Activated effector memory CD4-positive, alpha-beta T cell treated with Interleukin-2 at 50 U/mL for 16 hours (primary cell): ENCODE data around the gene ACOT11.
"Not testable (repeated sequence)": the region's sequence is repeated elsewhere in the genome, so short reads cannot be mapped to it uniquely, and the experiment has no call there.

Source experiments
- DNase-seq: peaks from one replicate; pipeline ENCODE4 v3.0.0-alpha.2; 2020

Gene ACOT11

DNA sequence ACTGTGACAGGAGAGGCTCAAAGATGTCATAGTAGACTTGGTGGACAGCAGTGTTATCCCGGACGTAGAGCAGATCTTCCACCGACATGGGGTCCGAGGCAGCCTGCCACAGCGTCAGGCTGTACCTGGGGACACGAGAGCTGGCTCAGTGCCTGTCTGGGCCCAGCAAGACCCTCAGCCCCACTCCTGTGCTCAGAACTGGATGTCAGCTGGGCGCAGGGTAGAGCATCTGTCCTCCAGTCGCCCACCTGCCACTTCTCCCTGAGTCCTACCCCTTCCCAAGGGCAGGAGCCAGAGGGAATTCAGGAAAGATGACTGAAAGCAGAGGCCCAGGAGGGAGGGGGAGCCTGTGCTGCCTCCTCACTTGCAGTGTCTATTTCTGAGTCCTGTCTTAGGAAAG is 63.6 kb downstream of the ACOT11 start:
- no peak for DNase-seq

DNA sequence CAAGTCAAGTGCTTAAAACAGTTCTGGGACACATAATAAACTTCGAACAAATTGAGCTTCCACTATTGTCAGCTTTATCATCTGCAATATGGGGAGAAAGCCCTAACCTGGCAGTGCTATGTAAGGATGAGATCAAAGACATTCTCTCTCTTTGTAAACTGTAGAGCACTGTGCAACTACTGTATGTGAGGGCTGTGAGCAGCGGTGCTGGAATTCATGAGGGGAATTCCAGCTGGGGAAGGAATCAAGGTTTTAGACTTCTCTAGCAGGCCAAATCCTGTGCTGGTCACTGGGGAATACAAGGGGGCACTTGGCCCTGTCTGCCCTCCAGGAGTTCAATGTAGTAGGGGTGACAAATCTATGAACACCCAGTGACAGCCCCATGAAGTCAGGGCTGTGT is 66.0 kb downstream of the ACOT11 start:
- DNase-seq, result no peak

- no peak for DNase-seq
Measured at GRCh38 chr1:54614563-54614962, 66.5 kb downstream of the ACOT11 start.

DNA sequence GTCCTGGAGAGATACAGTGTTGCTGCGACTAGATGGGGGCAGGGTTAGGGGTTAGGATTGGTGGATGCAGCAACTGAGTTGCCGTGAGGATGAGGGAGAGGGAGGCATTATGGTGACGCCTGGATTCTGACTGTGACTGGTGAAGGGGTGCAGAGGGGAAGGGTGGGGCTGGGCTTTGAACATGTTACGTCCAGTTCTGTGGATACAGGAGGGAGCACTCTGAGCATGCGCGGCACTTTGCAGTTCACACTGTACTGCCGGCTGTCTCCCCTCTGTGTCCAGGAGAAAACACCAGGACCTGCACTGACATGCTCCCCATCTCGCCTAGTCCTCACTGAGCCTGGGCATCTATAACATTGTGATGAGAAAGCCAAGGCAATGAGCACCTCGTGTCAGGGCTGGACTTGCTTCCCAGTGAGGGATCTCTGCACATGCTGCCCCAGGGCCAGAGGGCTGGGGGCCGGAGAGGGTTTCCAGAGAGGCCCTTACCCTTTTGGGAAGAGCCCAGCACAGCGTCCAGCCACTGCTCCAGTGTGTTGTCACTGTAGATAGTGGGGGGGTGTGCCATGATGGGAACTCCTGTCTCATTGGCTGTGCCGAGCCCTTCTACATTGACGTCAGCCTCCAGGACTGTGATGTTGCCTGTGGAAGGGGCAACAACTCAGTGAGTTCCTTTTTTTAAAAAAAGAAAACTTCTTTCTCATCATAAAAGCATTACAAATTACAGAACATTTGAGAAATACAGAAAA is 67.7 kb downstream of the ACOT11 start:
- DNase-seq, result no peak

DNA sequence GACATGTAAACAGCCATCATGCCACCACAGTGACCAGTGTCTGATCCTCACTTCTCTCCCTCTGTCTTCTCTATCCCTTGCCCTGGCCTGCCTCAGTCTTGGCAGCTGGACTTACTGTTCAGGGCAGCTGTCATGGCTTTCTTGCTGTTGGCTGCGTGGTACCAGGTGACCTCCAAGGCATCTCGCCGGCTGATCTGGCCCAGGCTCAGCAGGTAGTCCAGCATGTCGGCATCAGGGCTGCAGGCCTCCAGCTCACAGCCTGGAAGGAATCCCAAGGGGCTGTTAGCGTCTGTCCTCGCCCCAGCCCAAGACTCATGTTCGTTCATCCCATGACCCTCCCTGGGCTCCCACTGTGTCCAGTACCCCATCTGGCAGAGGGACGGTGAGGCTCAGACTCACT is 71.7 kb downstream of the ACOT11 start:
- no peak for DNase-seq

DNA sequence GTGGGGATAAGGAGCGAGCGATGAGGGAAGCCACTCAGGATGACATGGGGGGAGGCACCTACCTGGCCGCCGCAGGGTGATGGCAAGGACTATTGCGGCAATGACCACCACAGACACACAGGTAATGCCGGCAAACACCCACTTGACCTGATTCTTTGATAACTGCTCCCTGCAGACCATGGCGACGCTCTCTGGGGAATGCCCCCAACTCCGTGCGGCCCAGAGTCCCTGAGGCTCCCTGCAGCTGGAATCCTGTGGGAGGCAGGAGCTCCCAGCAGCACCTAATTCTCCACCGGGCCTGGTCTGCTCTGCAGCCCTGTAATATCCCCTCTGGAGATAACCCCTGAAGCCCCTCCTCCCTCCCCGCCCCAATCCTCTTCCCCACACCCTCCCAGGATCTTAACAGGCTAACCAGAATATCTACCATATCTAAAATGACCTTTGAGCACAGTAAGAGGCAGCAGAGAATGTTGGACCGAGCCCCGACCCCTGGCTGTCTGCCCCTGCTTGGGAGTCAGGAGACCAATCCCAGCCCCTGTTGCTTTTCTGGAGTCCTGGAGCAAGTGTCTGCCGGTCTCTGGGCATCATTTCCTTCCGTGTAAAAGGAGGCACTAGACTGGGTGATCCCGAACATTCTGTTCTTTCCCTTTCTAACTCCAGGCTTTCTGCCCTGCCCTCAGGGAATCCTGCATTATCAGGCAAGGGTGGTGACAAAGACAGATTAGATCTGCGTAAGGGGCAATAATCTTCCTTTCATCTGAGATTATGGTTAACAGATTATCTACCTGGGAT is 75.4 kb downstream of the ACOT11 start, which contains the start of gene FAM151A:
TSS of gene FAM151A (minus strand) at position 310 of the 792 bp plus-strand sequence. CDS start at position 180, 130 bp downstream.
- DNase-seq, result no peak

DNA sequence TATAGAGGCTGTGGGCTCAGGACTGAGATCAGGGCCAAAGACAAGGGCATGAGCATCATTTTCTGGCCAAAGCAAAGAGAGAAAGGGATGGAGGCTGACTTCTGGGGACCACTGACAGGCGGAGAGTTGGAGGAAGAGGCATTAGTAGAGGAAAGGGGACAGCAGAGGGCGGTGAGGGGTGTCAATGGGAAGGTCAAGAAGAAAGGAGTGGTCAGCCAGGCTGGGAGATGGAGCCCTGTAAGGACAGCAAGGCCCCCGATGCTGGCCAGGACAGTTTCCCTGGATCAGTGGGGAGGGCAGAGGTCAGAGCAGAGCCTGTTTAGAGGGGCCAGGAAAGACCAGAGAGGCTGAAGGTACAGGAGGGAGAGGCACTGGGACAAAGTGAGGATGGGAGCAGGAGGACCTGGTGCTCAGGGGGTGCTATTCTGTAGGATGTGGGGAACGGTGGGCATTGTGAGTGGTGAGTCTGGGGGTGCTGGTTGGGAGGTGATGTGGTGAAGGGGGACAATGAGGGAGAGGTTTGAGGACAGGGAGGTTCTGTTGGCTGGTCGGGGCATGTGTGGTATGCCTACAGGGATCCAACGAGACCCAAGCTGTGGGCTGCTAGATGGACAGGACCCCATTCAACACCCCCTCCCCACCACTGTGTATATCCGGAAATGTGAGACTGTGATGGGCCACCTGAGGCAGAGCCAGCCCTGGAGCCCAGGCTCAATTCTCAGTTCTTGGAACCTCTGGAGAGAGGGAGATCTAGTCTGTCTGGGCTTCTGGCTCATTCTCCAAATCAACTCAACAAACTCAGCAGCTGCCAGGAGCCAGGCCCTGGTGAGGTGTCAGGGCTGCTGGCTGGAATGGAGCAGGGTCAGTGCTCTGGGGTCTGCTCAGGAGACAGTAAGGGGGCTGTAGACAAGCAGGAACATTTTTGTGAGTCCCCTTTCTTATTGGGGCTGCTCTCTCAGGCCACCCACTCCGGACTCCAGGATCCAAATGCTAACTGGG is 76.7 kb downstream of the ACOT11 start:
- DNase-seq, result no peak

DNA sequence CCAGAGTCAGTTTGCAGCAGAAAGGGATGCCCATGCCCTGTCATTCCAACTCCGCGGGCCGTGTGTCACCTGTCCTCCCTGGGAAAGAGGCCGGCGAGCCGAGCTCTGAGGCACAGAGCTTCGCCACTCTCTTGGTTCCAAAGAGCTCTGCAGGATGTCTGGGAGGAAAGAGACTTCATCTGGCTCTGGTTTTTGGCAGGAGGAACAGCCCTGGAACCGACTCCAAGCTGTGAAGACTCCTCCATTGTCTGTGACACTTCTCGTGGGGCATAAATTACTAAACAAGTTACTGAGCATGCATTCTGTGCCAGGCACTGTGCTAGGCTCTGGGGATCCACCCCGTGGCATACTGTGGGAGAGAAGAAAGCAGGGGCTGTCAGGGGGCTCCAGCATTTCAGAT is 79.2 kb downstream of the ACOT11 start:
- DNase-seq, result no peak

DNA sequence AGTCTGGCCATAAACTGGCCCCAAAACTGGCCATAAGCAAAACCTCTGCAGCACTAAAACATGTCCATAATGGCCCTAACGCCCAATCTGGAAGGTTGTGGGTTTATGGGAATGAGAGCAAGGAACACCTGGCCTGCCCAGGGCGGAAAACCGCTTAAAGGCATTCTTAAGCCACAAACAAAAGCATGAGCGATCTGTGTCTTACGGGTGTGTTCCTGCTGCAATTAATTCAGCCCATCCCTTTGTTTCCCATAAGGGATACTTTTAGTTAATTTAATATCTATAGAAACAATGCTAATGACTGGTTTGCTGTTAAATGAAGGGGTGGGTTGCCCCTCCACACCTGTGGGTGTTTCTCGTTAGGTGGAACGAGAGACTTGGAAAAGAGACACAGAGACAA is 87.8 kb downstream of the ACOT11 start:
- DNase-seq, result not testable (repeated sequence)

DNA sequence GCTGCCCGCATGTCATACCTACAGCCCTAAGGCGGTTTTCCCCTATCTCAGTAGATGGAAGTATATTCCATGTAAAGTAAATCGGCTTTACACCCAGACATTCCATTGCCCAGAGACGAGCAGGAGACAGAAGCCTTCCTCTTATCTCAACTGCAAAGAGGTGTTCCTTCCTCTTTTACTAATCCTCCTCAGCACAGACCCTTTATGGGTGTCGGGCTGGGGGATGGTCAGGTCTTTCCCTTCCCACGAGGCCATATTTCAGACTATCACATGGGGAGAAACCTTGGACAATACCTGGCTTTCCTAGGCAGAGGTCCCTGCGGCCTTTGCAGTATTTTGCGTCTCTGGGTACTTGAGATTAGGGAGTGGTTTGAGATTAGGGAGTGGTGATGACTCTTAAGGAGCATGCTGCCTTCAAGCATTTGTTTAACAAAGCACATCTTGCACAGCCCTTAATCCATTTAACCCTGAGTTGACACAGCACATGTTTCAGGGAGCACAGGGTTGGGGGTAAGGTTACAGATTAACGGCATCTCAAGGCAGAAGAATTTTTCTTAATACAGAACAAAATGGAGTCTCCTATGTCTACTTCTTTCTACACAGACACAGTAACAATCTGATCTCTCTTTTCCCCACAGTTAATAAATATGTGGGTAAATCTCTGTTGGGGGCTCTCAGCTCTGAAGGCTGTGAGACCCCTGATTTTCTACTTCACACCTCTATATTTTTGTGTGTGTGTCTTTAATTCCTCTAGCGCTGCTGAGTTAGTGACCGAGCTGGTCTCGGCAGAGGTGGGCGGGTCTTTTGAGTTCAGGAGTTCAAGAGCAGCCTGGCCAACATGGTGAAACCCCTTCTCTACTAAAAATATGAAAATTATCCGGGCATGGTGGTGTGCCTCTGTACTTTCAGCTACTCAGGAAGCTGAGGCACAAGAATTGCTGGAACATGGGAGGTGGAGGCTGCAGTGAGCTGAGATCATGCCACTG is 88.7 kb downstream of the ACOT11 start:
- not testable (repeated sequence) for DNase-seq

GRCh38 chr1:54640361-54640760 is 92.3 kb downstream of the ACOT11 start:
- no peak for DNase-seq

- DNase-seq, result no peak
Measured at GRCh38 chr1:54640863-54641836, 93.1 kb downstream of the ACOT11 start, which contains the start of gene MROH7. MROH7 (plus strand) TSS chr1:54641786; CDS start chr1:54652927, 11,141 bp downstream.

DNA sequence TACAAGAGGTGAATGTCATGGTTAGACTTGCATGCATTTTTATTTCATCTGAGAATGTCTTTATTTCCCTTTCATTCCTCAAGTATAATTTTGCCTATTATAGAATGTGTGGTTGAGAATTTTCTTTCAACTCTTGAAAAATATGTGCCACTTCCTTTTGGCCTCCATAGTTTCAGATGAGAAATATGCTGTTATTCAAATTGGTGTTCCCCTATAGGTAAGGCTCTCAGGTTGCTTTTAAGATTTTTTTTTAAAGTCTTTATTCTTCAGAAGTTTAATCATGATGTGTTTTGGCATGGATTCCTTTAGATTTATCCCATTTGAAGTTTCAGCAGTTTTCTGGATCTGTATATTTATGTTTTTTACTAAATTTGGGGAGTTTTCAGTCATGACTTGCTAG is 95.7 kb downstream of the ACOT11 start:
- DNase-seq, result no peak

DNA sequence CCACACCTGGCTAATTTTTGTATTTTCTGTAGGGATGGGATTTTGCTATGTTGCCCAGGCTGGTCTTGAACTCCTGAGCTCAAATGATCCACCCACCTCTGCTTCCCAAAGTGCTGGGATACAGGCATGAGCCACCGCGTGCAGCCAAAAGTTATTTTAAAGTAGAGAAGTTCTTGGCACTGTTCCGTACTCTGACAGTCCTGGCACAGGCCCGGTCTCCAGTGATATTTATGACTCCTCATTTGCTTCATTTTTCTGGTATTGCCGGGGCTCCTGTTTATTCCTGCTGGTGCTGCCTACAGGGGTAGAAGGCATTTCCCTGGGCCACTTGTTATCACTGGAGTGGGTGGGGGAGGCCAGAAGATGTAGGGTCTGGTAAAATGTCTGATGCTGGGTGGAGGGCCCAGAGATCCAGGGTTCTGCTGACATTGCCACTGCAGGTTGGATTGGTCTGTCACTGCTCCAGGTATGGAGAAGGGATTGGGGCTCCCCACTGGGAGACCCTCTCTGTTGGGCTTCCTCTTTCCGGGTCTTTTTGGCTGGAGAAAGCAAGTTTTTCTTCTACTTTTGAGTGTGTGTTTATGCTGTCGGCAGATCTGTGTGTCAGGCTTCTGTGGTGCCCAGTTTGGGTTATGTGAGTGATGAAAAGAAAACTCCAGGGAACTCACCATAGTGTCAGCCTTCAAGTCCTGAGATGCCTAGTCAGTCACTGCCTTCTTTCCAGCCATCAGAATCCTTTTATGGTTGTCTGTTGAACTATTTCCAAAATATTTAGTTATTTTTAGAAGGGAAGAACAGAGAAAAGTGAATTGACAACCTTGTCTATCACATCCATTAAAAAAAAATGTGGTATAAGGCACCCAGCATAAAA is 98.0 kb downstream of the ACOT11 start:
- no peak for DNase-seq

DNA sequence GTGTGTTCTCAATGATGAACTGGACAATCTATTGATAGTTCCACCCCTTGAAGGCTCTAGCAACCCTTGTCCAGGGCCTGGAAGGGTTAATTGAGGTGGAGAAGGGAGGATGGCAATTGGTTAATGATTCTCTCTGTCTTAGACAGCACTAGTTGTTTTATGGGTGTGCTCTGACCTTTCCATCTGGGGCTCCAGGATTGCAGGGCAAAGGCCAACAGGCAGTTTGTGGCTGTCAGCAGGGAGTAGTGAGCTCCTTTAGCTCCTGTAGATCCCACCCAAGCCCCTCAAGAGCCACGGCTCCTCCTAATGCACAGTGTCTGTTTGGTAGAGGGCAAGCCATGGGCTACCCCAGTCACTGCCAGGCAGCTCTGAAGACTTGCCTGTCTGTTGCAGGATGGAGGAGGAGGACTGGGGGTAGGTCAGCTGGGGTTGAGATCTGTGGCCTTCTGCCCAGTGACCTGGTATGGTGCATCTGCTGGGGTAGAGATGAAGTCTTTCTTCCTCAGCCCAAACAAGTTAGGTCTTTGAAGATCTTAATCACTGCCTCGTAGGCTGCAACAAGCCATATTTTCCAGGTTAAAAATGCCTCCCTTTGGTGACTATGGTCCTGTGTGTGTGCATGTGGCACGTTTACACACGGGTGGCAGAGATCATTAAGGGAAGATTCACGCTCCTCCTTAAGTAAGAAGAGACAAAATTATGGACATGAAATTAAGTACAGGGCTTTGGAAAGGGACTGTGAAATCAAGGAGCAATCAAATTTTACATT is 101.3 kb downstream of the ACOT11 start:
- DNase-seq, result no peak

DNA sequence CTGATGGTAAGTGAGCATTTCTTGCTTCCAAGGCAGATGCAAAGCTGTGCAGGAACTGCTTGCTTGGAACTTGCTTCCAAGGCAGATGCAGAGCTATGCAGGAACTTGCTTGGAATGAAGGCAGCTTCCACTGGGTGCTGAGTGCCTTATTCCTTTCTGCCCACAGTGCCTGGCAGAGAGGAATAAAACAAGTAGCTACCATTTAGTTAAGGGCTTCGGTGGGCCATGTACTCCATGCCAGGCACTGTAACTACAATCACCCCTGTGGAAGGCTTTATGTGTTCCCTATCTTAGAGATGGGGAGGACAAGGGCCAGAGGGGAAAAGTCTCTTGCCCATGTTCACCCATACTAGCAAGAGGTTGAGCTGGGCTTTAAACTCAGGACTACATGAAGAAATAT is 101.9 kb downstream of the ACOT11 start:
- DNase-seq, result no peak

DNA sequence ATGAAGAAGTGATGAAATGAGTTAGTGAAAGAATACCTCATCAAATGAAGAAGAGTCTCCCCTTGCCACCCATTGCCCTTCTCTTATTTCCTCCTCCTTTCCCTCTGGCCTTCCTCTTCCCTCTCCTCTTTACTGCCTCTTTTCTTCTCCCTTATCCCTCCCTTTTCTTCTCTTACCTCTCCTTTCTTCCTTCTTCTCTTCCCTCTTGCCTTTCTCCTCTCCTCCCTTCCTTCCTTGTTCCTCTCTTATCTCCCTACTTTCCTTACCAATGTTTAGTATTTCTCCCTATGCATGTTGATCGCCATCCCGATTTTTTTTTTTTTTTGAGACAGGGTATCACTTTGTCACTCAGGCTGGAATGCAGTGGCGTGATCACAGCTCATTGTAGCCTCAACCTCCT is 102.4 kb downstream of the ACOT11 start:
- no peak for DNase-seq

DNA sequence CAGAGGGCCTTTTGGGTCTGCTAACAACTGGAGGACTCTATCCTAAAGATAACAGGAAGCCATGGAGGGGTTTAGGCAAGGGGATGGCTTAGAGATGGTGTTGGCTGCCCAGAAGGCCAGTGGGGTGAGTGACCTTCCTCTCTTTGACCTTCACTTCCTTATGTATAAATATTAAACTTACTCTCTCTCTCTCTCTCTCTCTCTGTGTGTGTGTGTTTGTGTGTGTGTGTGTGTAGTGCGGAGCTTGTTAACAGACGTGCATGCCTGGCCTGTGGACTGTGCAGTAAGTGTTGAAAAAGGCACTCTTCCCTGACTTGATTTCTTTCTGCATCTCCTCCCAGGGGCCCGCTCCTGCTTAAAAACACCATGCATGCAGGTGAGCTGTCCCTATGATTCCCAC is 103.6 kb downstream of the ACOT11 start:
- DNase-seq, result no peak

GRCh38 chr1:54652168-54652567 is 104.1 kb downstream of the ACOT11 start:
- no peak for DNase-seq
